NCI-H187 (cell line): ENCODE data around the gene SELP.

Experiments used
- DNase-seq, 2 experiments: peaks; one replicate each; lab custom pipeline; 2025; lab: John Stamatoyannopoulos, UW

SELP gene

GRCh38 chr1:169620565-169620964, 9.4 kb downstream of the SELP start:
- no peak for DNase-seq

- no peak for DNase-seq
Measured at GRCh38 chr1:169618367-169618766, 11.6 kb downstream of the SELP start.

GRCh38 chr1:169615803-169616202, 14.1 kb downstream of the SELP start:
- DNase-seq = no peak

DNA sequence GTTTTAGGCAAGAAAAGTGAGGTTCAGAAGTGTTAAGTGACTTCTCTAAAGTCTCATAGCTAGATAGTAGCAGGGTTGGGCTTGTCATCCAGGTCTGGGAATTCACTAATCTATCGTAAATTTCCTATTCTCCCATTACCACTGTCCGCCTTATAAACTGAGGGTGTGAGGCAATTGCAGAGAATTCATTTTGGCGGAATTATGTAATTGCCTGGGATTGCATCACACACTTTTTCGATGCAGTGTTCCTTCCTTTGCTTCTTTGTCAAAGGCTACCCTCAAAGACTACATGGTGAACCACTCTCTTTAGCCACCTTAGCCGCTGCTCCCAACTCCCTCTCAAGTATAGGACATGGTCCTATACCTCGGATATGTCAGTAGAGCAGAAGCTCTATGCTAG, 19.1 kb downstream of the SELP start:
- no peak for DNase-seq

- no peak for DNase-seq
Measured at GRCh38 chr1:169610108-169610507, 19.8 kb downstream of the SELP start.

DNA sequence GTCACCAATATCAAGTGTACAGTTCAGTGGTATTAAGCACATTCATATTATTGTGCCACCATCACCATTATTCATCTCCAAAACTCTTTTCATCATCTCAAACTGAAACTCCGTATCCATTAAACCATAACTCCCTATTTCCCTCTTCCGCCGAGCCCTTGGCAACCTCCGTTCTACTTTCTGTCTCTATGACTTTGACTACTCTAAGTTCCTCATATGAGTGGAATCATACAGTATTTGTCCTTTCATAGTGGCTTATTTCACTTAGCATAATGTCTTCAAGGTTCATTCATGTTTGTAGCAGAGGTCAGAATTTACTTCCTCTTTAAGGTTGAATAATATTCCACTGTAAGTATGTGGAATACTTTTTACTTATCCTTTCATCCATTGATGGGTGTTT, 21.7 kb downstream of the SELP start:
- no peak for DNase-seq

- DNase-seq = no peak
Measured at GRCh38 chr1:169604781-169605560, 25.0 kb downstream of the SELP start.

DNA sequence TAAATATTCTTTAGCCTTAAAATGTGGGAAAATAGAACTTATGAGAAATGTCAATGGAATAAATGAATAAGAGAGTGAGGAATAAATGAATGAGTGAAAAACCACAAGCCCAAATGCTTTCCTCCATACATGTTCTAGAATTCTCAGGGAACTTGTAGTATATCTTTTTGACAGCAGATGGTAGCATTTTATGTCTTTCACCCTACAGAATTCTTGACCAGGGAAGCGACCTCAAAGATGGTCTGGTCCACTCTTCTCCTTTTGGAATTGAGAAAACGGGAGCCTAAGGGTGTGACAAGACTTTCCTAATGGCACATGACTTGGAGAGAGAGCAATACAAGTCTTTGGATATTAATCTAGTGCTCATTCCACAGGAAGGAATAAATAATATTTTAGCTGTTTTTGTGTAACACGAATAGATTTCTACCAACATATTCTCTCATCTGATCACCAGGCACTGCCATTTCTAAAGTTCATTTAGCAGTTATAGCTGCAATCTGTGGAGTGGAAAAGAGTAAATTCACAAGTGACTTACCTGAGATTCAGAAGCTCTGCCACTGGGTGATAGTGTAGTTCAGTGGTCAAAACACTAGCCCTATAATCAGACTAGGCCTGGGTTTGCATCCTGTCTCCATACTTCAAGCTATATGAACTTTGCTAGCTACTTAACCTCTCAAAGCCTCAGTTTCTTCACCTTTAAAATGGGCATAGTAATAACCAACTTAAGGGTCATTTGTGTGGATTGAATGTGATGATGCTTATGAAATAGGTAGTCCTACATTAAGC, 28.6 kb downstream of the SELP start:
- DNase-seq = no peak

DNA sequence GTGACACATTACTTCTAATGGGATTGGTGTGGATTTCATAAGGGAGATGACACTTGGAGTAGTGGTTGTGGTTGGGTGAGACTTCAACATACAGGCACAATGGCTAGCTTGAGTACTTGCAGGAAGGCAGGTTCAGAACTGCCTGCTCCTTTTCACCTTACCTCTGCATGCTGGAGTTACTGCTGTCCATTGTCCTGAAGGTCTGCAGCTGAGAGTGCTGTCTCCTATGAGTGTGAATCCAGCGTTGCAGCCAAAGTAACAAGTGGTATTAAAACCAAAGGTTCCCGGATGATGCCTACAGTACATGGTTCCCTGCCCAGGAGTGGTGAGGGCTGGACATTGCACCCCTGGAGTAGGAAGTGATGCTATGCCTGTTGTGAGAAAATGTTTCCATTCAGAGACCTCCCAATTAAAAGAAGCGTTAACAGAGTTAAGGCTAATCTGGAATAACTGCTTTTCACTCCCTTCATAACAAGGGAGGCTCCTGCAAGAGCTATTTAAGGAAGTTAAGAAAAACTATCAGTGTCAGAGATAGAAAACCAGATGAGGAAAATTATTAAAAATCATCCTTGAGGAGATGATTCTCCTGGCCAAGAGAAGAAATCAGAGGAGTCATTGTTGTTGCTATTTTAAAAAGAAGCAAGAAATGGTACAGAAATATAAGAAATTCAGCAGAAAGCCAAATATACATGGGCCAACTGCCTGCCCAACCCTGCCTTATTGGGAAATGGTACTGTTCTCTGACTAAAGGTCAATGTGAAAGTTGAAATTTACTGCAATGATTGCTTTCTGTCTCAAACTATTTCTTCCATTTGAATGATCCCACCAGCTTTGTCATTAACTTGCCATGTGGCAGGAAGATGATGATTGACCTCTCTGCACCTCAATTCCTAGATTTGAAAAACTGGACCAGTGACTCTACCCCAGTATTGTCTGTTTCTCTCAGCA, 33.9 kb downstream of the SELP start:
- no peak for DNase-seq

- no peak for DNase-seq
Measured at GRCh38 chr1:169594391-169594790, 35.5 kb downstream of the SELP start.

- DNase-seq = no peak
Measured at GRCh38 chr1:169590932-169591331, 39.0 kb downstream of the SELP start.

DNA sequence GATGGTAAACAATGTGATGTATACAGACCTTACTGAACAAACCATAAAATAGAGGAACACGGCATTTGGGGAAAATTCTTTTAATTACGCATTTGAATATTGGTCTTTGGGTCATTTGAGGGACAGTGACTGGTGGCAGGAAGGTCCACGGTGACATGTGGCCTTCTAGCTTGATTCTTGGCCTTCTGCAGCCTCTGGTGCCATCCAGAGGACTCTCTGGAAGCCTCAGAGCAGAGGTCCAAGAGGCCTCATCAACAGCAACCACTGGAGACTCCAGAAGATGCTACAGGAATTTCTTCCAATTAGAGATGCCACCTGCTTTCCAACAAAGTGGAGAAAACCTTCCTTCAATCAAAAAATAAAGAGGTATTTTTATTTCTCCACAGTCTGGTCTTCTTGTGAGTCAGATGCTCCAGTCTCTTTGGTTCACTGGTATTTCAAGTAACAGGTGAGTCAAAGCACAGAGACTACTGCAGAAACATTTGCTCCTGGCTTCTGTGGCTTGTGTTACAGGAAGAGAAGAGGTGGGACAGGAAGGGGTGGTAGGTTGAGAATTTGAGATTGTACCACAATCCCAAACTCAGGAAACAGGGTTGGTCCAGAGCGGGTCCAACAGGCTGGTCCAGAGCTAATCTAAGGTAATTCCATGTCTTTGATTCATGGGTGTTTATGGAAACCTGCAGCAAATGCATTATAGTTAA, 41.0 kb downstream of the SELP start:
- DNase-seq = no peak

GRCh38 chr1:169588112-169588511, 41.8 kb downstream of the SELP start:
- DNase-seq = no peak

GRCh38 chr1:169586395-169587255, 43.3 kb downstream of the SELP start, which contains the start of gene F5:
TSS of gene F5 (minus strand) at chr1:169586481. CDS start at chr1:169586386, 95 bp downstream.
- DNase-seq = peak in 1 of 2 experiments; percentile 21

DNA sequence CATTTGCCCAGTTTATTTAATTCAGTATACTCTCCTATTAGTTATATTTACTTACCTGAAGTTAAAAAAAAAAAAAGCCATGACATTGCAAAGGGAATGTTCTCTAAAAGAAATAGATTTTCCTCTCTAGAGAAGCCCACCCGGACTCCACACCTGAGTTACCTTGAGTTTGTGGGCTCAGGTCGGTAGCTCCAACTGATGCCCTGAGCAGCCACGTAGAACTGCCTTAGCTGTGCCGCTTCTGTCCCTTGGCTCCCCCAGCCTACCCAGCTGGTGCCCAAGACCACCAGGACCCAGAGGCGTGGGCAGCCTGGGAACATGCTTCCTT, 43.9 kb downstream of the SELP start:
- DNase-seq = no peak

DNA sequence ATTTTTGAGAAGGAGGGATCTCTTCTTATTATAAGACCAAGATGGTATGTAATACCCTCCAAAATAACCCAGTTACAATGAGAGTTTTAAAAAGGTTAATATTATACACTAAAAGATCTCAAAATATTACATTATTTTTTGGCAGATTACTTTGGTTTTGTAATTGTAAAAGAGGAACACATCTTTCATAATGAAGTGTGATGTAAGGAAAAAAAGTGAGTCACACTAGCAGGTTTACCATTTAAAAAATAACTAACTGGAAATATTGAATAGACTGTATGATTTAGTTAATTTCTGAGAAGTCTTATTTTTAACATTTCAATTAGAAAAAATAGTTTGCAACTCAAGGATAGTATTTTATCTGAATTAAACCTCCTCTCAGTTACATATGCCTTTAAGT, 44.7 kb downstream of the SELP start:
- DNase-seq = no peak

DNA sequence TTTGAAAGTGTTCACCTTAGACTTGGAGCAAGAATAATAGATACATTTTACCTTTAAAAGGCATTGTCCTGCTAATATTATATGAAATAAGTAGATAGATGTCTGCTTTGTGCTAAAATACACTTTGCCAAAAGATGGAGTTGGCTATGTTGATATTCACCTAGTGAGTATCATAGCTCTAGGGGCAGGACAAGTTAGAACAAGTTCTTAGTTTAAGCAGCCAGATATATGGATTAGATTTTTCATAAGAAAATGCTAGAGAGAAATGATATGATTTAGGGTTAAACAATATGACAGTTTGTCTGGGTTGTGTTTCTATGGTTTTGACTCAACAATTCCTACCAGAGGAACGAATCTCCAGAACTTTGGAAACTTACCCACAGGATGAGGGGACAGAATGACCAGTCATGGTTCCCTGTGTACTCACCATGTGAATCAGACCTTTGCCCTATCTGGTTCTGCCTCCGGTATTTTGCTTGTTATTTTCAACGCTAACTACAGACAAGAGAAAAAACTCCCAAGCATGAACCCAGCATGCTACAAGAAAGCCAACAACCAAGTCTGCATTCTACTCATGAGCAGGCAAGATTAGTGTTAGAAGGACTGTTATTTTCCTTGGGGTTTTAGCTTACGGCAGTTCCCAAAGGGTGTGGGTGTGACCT, 45.3 kb downstream of the SELP start:
- DNase-seq = no peak

DNA sequence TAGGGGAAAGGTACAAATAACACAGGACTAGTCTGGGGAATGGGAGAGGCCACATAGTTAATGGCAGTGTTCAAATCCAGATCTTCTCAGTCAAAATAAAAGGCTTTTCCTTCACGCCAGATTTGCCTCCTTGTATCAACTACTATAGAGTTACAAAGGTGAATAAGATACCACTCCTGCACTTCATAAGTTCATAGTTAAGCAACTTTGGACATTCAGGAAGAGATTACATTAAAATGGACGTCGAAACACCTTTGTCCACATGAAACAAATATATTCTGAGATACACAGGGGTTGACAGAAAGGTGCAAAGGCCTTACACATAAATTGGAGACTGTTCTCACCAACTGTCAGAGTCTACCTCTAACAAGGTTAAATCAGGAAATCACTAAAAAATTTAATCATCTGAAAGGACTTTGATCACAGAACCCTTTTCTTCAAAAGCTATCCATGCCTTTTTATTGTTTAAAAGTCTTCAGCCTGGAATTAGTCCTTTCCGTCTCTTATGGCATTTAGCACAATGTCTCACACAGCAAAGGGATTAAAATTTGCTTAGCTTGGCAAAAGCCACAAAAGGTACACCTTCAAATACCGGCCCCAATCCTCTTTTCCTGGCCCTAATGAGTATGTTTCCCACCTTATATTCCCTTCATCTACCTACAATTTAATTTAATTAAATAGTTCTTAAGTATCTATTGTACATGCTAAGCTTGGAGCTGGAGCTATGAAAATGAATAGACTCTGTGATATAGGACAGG, 51.8 kb downstream of the SELP start:
- no peak for DNase-seq

DNA sequence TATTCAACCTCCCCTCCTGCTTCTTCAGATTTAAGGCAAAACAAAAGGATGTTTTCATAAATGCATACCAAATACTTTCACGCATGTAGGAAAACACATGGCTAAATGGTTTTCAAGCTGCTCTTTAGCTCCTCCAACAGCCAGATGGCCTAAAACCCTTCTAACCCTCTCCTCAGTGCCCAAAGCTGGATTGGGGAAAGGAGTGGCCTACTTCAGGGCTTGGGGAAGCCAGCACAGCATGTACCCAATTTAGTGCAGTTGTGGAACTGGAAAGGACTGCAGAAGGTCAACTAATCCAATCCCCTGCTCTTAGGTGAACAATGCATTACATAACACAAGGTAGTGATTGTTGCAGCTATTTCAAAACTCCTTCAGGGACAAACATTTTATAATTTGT, 53.0 kb downstream of the SELP start:
- no peak for DNase-seq
